NCI-H2081 treated with DMSO at 0.1 percent for 48 hours (cell line): Measurements from ENCODE around the gene PLB1.
A peak's percentile ranks its signal among the peaks of the same experiment; 100 is the strongest.

Experiments
- DNase-seq: peaks from one replicate; lab custom pipeline; 2025; lab: John Stamatoyannopoulos, UW

Gene PLB1

DNA sequence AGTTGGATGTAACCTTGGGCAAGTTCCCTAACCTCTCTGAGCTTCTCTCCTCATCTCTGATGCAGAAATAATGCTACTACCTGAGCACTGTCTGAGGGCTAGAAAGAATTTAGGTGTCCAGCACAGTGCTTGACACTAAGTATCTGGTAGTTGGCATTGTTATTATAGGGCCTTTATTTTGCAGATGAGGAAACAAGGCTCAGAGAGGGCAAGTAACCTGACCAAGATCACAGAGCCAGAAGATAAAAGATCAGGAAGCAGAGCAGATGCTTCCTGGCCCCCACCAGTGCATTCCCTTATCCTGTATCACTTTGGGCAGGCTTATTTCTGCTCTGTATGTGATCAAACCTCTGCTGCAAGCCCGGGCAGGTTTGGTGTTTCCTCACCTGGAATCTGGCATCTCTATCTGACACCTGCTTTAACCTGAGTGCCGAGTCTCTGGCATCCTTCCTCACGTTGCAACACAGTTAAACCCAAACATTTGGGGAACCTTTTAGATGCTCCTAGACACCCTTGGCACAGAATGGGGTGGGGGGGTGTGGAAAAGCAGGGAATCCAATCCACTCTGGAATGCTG, 69.9 kb downstream of the PLB1 start:
- no peak for DNase-seq

DNA sequence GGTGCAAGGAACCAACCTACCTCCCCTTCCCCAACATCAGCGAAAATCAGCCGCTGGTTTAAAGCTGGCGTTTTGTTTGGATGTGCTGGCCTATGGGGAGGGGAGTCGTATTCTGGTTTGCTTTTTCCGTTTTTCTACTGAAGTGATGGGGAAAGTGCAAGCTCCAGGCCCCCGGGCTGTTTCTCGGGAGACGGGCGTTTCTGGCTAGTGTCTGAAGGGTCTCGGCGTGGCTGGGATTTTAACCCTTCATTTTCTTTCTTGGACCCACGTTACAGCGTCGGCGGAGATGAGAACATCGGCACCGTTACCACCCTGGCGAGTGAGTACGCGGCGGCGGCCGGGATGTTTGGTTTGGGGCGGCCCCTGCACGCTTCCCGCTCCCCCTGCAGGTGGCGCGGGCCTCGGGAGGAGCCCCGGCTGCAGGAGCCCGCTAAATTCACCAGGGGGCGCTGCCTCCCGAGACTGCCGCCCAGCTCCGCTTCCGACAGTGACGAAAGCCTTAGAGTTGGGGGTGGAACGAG, 70.7 kb downstream of the PLB1 start:
- peak; percentile 37 for DNase-seq

DNA sequence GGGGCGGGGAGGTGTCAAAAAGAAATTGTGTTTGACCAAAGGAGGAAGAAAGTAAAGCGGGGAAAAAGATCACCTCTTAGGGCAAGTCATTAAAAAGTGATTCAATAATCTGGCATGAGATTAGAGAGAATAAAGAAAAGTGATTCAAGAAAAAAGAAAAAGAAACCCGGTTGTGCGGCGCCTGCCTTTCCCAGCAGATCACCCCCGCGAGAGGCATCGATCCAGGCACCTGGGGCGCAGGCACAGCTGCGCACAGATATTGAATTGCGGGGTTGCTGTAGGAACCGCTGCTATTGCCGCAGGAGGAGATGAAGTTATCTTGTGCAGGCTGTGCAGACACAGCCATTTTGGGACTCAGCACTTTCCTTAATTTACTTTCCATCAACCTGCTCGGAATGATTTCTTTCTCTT, 71.2 kb downstream of the PLB1 start:
- DNase-seq, result peak; percentile 37

DNA sequence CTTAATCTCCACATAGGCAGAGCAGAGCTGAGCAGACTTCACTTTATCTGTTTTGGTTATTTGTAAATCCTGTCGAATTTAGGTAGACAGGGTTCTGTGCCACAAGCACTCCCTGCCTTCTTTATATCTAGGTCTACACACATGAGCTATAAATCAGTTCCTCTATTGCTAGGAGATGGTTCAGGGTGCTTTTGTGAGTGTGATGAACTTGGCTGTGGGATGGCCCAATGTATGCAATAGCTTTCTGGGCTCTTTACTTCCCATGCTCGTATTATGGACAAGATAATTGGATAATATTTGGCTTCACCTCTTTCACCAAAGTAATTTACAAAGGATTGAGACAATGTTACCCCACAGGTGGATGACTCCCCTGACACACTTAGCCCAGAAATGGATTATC, 72.2 kb downstream of the PLB1 start:
- no peak for DNase-seq

DNA sequence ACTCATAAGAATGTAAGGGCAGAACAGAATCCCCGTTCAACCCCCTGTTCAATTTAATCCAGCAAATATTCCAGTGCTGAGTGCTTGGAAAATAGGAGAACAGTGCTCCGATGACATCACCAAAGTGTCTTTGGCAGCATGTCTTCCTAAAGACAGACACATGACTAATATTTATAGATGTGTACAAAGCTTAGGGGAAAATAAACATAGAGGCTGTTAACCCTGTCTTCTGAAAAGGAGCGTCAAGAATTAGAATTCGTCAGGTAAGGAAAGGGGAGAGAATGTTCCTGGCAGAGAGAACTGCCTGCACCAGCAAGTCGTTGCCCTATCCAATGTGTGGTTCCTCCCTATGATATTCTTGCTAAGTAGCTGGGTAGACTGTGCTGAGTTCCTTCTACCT, 72.7 kb downstream of the PLB1 start:
- no peak for DNase-seq

DNA sequence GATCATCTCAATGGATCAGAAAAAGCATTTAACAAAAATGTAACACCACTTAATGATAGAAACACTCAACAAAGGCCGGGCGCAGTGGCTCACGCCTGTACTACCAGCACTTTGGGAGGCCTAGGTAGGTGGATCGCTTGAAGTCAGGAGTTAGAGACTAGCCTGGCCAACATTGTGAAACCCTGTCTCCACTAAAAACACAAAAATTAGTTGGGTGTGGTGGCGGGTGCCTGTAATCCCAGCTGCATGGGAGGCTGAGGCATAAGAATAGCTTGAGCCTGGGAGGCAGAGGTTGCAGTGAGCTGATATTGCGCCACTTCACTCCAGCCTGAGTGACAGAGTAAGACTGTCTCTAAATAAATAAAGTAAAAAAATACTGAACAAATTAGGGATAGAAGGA, 74.6 kb downstream of the PLB1 start:
- DNase-seq, result no peak

DNA sequence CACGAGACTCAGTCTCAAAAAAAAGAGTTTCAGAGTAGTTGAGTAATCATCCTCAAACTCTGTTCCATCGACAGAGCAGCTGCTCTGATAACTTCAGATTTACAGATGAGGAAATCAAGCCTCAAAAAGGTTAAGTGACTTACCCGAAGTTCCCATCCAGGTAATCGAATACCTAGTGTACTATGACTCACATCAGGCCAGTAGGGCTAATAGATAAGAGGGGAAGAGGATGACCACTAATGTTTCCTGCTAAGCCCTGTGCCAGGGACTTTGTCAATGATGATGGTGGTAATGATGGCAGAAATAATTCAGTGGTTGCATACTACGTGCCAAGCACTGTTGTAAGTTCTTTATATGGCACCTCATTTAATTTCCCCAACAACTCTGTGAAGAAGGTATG, 80.9 kb downstream of the PLB1 start:
- DNase-seq, result no peak

DNA sequence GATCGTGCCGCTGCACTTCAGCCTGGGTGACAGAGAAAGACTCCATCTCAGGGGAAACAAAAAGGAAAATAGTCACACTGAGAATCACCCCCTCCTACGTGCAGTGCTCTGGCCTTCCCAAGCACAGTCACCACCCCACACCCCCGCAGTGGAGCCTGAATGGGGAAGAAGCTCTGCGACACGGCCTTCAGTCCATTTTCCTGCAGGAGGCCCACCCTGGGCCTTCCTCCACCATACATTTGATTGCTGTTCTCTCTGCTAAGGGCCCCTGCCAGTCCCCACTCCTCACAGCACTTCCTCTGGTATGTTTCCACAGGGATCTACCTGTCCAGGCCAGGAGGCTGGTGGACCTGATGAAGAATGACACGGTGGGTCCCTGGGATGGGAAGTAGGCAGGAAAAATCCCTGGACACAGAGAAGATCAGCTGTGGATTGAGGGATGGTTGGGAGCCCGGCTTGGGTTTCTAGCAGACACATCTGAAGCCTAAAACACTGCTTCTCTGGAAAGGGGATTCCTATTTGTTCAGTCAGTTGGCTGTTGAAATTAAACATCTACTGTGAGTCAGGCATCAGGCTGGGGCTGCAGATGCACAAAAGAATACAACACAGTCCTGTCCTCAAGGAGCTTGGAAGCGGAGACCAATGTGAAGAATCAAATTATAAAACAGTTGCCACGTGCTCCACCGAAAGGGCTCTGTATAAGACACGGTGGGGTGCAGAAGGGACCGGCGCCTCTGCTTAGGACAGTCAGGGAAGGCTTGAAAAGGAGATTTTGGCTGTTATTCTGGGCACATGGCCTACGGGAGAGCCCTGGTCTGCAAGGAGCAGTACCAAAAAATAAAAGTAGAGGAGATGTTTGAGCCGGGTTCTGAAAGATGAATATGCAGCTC, 82.2 kb downstream of the PLB1 start:
- DNase-seq, result no peak

DNA sequence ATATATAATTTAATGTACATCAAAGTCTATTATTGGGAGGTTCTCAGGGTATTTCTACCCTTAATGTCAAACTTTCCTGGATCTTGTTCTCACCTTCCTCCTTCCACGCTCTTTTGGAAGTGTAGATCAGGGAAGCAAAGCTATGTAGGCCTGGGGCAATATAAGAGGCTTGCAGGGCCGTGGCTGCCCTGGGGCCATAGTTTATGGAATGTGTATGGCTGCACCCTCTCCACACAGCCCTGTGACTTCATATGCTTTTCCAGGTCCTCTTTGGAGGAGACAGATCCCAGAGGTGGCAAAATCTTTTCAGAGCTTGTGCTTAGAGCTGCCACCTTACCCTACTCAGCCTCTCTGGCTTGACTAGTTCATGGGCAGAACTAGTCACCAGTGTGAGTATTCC, 82.9 kb downstream of the PLB1 start:
- no peak for DNase-seq

DNA sequence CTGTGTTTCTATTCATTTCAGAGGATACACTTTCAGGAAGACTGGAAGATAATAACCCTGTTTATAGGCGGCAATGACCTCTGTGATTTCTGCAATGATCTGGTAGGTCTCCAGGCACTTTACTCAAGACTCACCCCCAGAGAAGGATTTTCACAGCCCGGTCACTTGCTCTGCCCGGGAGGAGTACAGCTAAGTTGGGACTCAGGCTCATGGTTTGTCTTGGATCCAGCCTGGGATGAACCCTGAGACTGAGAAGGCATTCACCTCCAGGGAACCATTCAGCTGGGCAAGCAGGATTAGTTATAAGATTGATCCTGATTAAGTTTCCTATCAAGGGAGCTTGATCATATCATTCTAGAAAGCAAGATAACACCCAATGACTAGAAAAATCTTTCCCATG, 83.7 kb downstream of the PLB1 start:
- no peak for DNase-seq

DNA sequence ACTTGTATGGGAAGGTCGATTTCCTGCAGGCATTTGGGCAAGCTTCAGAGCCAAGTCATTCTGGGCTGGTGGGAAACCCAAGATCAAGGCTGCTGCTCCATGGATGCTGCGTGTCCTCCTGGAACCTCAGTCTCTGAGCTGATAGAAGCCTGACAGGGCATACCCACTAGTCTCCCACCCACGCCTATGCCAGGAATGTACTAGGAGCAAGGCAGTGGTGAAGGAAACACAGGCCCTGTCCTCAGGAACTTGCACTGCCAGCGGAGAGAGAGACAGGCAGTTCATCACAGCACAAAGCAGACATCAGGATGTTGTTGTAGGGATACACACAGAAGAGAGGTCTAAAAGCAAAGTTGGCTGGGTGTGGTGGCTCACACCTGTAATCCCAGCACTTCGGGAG, 84.2 kb downstream of the PLB1 start:
- DNase-seq, result no peak

DNA sequence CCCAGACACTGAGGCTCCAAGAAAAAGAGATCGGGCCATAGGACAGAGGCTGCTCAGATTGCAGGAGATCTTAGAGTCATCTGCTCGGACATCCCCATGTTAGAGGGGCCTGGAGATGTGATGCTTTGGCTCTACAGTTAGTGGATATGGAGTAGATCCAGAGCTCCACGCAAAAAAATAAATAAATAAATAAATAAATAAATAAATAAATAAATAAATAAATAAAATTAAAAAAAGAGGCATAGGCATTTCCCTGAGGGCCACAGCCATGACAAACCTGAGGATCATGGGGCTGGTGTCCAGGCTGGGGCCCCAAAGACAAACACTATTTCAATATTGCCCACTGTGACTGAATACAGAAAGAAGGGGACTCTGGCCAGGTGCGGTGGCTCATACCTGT, 85.5 kb downstream of the PLB1 start:
- no peak for DNase-seq

DNA sequence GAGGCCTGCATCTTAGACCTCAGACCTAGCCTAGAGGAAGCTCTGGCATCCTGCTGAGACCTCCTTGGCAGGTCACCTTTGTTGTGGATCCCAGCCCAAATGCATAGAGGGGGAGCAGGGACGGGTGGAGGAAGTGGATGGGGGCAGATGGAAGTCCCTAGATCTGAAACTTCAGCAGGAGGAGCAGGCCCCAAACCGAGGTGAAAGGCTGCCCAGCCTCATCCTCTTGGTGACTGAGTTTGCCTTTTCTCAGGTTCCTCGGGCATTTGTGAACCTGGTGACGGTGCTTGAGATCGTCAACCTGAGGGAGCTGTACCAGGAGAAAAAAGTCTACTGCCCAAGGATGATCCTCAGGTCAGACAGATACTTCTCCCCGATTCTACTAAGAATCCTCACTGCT, 86.3 kb downstream of the PLB1 start:
- no peak for DNase-seq

DNA sequence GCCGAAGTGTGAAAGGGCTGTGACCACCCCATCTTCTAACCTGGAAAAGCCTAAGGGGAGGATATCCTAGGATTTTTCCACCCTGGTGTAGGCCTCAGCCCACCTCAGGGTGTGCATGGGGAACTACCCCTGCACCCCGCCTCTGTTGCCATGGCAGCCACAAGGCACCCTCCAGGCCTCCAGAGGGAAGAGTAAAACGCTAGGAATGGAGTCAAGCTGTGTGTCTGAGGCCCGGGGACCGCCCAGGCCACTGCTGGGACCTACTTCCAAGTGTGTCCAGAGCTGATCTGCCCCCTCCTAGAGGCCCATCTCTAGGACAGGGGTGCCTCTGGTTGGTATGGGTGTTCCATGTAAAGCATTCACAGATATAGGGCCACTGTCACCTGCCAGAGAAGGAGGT, 86.7 kb downstream of the PLB1 start:
- no peak for DNase-seq

DNA sequence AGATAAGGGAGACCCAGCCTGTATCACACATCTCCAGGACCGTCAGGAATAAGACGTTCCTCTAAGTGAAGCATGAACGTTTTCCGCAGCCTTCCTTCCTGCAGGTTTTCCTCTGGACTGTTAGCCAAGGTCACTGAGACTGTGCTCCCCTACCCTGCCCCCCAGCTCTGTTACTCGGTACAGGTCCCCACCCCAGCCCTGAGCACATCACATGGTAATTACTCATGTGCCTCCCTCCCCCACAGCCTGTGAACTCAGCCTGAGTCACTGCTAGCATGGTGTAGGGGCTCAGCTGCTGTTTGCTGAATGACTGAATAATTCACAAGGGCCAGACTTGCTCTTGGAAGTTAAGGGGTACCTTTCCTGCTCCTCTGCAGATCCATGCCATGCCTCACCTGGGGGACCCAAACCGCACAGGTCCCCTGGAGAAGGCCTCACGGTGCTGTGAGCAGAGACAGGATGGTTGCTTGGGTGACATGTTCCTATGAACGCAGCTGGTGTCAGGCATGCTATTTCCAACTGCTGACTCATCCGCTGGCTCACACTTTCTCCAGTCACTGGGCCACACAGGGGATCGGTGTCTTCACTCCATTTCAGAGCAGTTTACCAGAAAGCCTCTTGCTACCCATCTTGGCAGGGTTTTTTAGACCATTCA, 88.2 kb downstream of the PLB1 start:
- DNase-seq, result no peak

DNA sequence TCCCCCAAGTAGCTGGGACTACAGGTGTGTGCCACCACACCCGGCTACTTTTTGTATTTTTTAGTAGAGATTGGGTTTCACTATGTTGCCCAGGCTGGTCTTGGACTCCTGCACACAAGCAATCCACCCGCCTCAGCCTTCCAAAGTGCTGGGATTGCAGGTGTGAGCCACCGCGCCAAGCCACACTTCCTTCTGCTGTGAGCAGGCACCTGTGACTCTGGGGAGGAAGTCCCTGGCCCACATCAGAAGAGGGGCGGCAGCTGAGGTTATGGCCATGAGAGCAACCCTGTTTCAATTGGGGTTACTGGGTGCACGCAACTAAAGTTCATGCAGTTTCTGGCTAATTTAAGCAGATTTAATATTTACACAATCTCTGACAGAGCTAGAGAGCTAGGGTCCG, 91.0 kb downstream of the PLB1 start:
- DNase-seq, result no peak

DNA sequence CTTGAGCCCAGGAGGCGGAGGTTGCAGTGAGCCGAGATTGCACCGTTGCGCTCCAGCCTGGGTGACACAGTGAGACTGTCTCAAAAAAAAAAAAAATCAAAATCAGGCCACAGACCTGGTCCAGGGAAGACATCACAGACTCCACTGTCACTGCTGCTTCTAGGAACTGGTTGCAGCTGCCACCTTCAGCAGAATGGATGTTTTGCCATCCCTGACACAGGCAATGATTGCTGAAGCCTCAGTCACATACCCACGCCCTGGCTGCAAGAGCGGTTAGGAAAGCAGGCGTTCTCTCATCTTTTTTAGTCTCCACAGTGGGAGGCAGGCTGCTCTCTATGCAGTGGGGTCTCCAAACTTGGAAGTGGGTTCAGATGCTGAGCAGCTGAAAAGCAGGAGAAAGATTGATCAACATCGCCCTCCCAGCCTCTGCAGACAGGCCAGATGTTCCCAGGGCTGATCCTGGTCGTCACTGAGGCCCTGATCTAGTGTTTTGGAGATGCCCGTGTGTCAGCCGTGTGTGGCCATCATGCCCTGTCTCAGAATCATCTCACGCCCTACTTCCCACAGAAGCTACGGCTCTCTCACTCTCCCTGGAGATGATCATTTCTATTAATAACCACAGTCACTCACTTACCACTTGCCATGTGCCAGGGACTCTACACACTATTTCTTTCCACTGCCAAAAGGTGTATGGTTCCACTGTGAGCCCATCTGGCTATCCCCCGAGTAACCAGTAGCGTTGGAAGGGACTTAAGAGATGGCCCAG, 91.8 kb downstream of the PLB1 start:
- DNase-seq, result no peak

DNA sequence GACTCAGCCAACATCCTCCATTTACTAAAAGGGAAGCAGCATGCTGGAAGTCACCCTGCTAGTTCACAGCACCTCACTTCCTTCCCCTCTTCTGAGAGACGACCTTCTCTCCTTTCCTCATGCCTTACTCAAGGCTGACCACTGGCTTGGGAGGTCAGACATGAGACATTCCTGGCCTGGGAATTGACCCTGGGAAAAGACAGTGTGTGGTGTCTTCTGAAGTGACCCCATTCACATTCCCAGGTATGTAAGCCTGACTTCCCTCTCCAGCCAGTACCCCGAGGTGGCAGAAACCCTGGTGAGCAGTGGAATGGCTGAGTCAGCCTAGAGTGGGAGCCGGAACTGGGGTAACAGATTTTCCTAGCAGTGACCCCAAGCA, 92.4 kb downstream of the PLB1 start:
- no peak for DNase-seq

DNA sequence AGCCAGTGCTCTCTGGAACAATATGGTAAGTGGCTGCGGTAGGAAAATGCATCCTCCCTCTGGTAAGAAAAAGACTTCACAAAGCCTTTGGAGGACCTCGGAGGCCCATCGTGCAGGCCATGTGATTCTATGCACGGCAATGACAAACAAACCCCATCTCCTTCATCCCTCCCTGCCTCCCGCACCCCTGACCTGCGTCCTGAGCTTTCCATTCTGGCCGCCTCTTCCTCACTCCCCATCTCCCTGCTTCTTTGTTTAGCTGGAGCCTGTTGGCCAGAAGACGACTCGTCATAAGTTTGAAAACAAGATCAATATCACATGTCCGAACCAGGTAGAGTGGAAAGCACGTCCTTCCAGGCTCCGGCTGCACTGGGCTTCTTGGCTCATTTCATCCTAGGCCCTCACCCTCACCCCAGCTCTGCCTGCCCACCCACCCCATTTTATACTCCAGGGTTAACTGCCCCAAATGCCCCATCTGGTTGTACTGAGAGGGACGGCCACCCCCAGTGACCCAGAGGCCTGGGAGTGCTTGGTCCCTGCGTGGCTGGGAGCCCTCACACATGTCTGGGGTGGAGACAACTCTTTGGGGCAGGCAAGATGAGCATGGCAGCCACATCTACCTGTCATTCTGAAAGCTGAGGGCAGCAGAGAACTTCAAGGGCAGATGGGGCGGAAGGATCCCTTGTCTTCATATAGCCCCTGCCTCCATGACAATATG, 94.0 kb downstream of the PLB1 start:
- DNase-seq, result no peak

DNA sequence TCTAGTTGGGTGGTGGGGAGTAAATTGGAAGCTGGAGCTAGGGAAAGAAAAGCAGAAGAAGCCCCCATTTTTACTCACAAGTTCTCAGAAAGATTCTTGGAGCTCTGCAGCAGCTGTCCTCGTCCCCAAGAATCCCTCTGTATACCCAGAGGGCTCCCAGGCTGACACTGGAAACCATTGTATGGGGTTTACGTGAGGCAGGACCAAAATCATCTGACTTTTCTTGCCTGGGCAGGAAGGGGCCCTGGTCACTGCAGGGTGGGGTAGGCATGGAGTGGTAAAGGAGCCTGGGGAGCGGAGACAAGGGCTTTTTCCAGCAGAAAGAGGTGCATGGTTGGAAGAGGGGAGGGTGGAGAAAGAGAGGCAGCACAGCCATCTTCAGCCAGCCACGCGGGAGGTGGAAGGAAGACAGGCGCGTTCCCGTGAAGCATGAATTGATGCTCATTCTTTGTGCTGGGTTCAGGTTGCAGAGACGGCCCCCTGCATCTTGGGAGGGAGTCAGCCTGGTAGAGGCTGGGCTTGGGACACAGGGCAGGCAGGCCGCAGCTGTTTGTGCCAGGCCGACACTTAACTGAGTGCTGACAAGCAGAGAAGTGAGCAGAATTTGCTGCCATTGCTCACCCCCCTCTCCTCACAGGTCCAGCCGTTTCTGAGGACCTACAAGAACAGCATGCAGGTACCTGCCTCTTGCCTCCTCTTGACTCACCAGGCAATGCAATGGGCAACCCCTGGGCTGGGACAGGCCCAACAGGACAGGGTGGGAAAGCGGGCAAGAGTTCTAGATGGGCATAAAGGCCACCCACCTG, 94.8 kb downstream of the PLB1 start:
- DNase-seq, result no peak
